HCT116 (cell line): ENCODE measurements around the gene RAB5A. TPM values are rescaled to one million over a fixed set of nuclear protein-coding genes. Genes with fewer than 3 reads are reported as not detected.

Experiments used
- ATAC-seq: fragments of 200-7000 bp; cut with Tn5 transposase; 2 replicates; pipeline ENCODE4 v1.9.1; 2020; ENCODE audit warnings: mild to moderate bottlenecking, moderate library complexity
- BruUV-seq: library from RNA; stranded (reverse); fragments of 400-500 nt; replicated peaks from 2 replicates; lab custom pipeline; 2021; lab: Mats Ljungman, UMichigan
- CTCF ChIA-PET: fragments of 300-600 bp; sonication (Branson Sonifier 250); formaldehyde crosslinking; loops from one replicate; lab custom pipeline; 2021; ENCODE audit warnings: antibody characterized with exemption; lab: Charles Lee
- POLR2A ChIA-PET: fragments of 300-600, 350-600 bp; sonication (Branson Sonifier 250); formaldehyde crosslinking; loops from one replicate; lab custom pipeline; 2021; ENCODE audit warnings: antibody characterized with exemption; lab: Charles Lee
- RAD21 ChIA-PET, 2 experiments: fragments of 300-600 bp; sonication (Branson Sonifier 250); formaldehyde crosslinking; loops; one replicate each; lab custom pipeline; 2023; ENCODE audit warnings: low total read pairs in 2 of 2; ENCODE audit not compliant: uncharacterized antibody in 2 of 2, unreplicated experiment in 2 of 2, low non-redundant PET in 1 of 2; lab: Charles Lee
- DNase-seq: peaks from one replicate; pipeline ENCODE4 v3.0.0-alpha.2; 2010; ENCODE audit warnings: low read depth, low spot score
- H2AFZ ChIP-seq: fragments of 200-600 bp; shearing (Covaris generic), sonication (generic); 2 replicates; pipeline ENCODE4 v1.6.1; 2017; ENCODE audit warnings: low read depth, mixed run types, mixed read lengths, antibody characterized with exemption, low read length; ENCODE audit not compliant: poor library complexity, severe bottlenecking
- H3K27ac ChIP-seq: 2 replicates; pipeline ENCODE4 v1.5.1; 2012; ENCODE audit warnings: low read depth, low read length
- H3K27me3 ChIP-seq: fragments of 200-600 bp; sonication (generic); 2 replicates; pipeline ENCODE4 v1.6.1; 2016; ENCODE audit warnings: mixed run types, low read length, mixed read lengths; ENCODE audit not compliant: insufficient read depth
- H3K36me3 ChIP-seq, 2 experiments: fragments of 200-500 bp in 1 of 2; fragments of 200-600 bp in 1 of 2; sonication (Bioruptor generic) in 1 of 2; sonication (generic) in 1 of 2; 2 replicates each; pipeline versions ENCODE4 v1.5.1 to v1.6.1; 2014 to 2016; ENCODE audit warnings: low read length in 2 of 2, inconsistent platforms in 1 of 2, mixed read lengths in 1 of 2, mixed run types in 1 of 2; ENCODE audit not compliant: insufficient read depth in 2 of 2, control insufficient read depth in 1 of 2
- H3K4me1 ChIP-seq, 2 experiments: fragments of 200-600 bp in 1 of 2; sonication (generic) in 1 of 2; 2 replicates each; pipeline versions ENCODE4 v1.5.1 to v1.6.1; 2012 to 2017; ENCODE audit warnings: low read length in 2 of 2, inconsistent platforms in 1 of 2, mild to moderate bottlenecking in 1 of 2, mixed read lengths in 1 of 2, mixed run types in 1 of 2, moderate library complexity in 1 of 2; ENCODE audit not compliant: insufficient read depth in 2 of 2, control insufficient read depth in 1 of 2
- H3K4me2 ChIP-seq: fragments of 200-600 bp; sonication (generic); 2 replicates; pipeline ENCODE4 v1.6.1; 2017; ENCODE audit warnings: mixed run types, low read length, mixed read lengths
- H3K4me3 ChIP-seq, 2 experiments: fragments of 200-600 bp in 1 of 2; sonication (generic) in 1 of 2; replicated peaks in 1 of 2; 2 replicates each; pipeline ENCODE4 v1.5.1; 2011 to 2016; ENCODE audit warnings: low read length in 2 of 2, control low read depth in 1 of 2, low read depth in 1 of 2, mild to moderate bottlenecking in 1 of 2, mixed read lengths in 1 of 2, mixed run types in 1 of 2
- H3K79me2 ChIP-seq: fragments of 200-600 bp; sonication (generic); 2 replicates; pipeline ENCODE4 v1.6.1; 2017; ENCODE audit warnings: mild to moderate bottlenecking, mixed run types, low read length, moderate library complexity, mixed read lengths; ENCODE audit not compliant: insufficient read depth
- H3K9ac ChIP-seq: fragments of 200-600 bp; sonication (generic); 2 replicates; pipeline ENCODE4 v1.6.1; 2016; ENCODE audit warnings: low read length, mixed read lengths
- H3K9me2 ChIP-seq: fragments of 200-600 bp; sonication (generic), shearing (Covaris generic); 2 replicates; pipeline ENCODE4 v1.6.1; 2017; ENCODE audit warnings: mixed run types, mild to moderate bottlenecking, moderate library complexity; ENCODE audit not compliant: insufficient read depth
- H3K9me3 ChIP-seq, 2 experiments: fragments of 200-500 bp in 1 of 2; fragments of 200-600 bp in 1 of 2; sonication (Bioruptor generic) in 1 of 2; sonication (generic) in 1 of 2; 2 replicates each; pipeline ENCODE4 v1.6.1; 2014 to 2017; ENCODE audit warnings: low read length in 2 of 2, mixed read lengths in 2 of 2, inconsistent platforms in 1 of 2, low read depth in 1 of 2, mild to moderate bottlenecking in 1 of 2, mixed run types in 1 of 2, moderate library complexity in 1 of 2; ENCODE audit not compliant: control insufficient read depth in 1 of 2, insufficient read depth in 1 of 2
- H4K20me1 ChIP-seq: fragments of 200-600 bp; sonication (generic), shearing (Covaris generic); 2 replicates; pipeline ENCODE4 v1.6.1; 2017; ENCODE audit warnings: mixed run types, mild to moderate bottlenecking, moderate library complexity; ENCODE audit not compliant: insufficient read depth
- ATF3 ChIP-seq: IDR thresholded peaks from 2 replicates; pipeline ENCODE4 v1.6.1; 2012
- CBX3 ChIP-seq: IDR thresholded peaks from 2 replicates; pipeline ENCODE4 v1.6.1; 2012; ENCODE audit warnings: low read depth
- CEBPB ChIP-seq: IDR thresholded peaks from 2 replicates; pipeline ENCODE4 v1.6.1; 2012; ENCODE audit warnings: low read depth
- CTCF ChIP-seq, 3 experiments: fragments of 200-600 bp in 1 of 3; sonication (generic) in 1 of 3; IDR thresholded peaks in 2 of 3; conservative IDR thresholded peaks in 1 of 3; 2 replicates each; pipeline ENCODE4 v1.5.1; 2012 to 2017; ENCODE audit warnings: low read depth in 2 of 3, low read length in 2 of 3, antibody characterized with exemption in 1 of 3, borderline replicate concordance in 1 of 3, control low read depth in 1 of 3, mild to moderate bottlenecking in 1 of 3, mixed read lengths in 1 of 3, mixed run types in 1 of 3, moderate library complexity in 1 of 3; ENCODE audit not compliant: insufficient read depth in 1 of 3
- FOSL1 ChIP-seq: IDR thresholded peaks from 2 replicates; pipeline ENCODE4 v1.6.1; 2012; ENCODE audit warnings: low read depth
- JUND ChIP-seq: IDR thresholded peaks from 2 replicates; pipeline ENCODE4 v1.6.1; 2012
- MAX ChIP-seq: IDR thresholded peaks from 2 replicates; pipeline ENCODE4 v1.6.1; 2012
- RAD21 ChIP-seq: IDR thresholded peaks from 2 replicates; pipeline ENCODE4 v1.6.1; 2012; ENCODE audit warnings: low read depth, mild to moderate bottlenecking
- SP1 ChIP-seq: IDR thresholded peaks from 2 replicates; pipeline ENCODE4 v1.6.1; 2012; ENCODE audit warnings: low read depth
- SRF ChIP-seq: IDR thresholded peaks from 2 replicates; pipeline ENCODE4 v1.6.1; 2012; ENCODE audit warnings: low read depth
- ZBTB33 ChIP-seq: IDR thresholded peaks from 2 replicates; pipeline ENCODE4 v1.6.1; 2011; ENCODE audit warnings: mild to moderate bottlenecking, low read length, moderate library complexity; ENCODE audit not compliant: insufficient replicate concordance; ENCODE audit errors: extremely low read depth
- ZNF274 ChIP-seq: fragments of 200-500 bp; sonication (Bioruptor generic); IDR thresholded peaks from 2 replicates; pipeline ENCODE4 v1.6.1; 2014; ENCODE audit warnings: mild to moderate bottlenecking, low read depth, low read length, inconsistent platforms
- intact Hi-C: fragments of 100-400 bp; cut with micrococcal nuclease; formaldehyde crosslinking; loops from 2 replicates; pipeline ENCODE4 v1.10.0; 2022
- total RNA-seq: library from RNA; stranded (reverse); gene quantifications from one replicate; pipeline ENCODE4 v1.2.1, GENCODE V29; 2021; ENCODE audit not compliant: unreplicated experiment

The RAB5A gene
- total RNA-seq, 1 experiment from 2014 or later, result 45.0 TPM

GRCh38 chr3:20007960-20008359 is 61.1 kb downstream of the RAB5A start:
- H3K27ac ChIP-seq, result no peak overlapping the region
- BruUV-seq, result no TSS peak
- H3K4me1 ChIP-seq, result no peaks in the 10 kb centered on the region
- H3K27me3 ChIP-seq, result no peaks in the 10 kb centered on the region
- H3K36me3 ChIP-seq, result no peaks in the 10 kb centered on the region; a peak in 1 of 4 replicates
- ChIA-PET RAD21 (no interaction called here), POLR2A (no interaction called here), CTCF (no interaction called here)
- TF ChIP-seq CTCF (IDR thresholded peaks at IDR 0.05 in 2 of 3, conservative IDR thresholded peaks at IDR 0.05 in 1 of 3; ENCODE audit: borderline replicate concordance in 1 of 3, insufficient read depth in 1 of 3, low read depth in 2 of 3, low read length in 2 of 3) (no peak), SP1 (no peak), SRF (no peak), RAD21 (no peak), CEBPB (no peak), ATF3 (no peak), ZNF274 (no peak), MAX (no peak), JUND (no peak), FOSL1 (no peak), ZBTB33 (no peak), CBX3 (no peak)
- H3K79me2 ChIP-seq, result no peaks in the 10 kb centered on the region
- H3K9ac ChIP-seq, result no peak overlapping the region
- H2AFZ ChIP-seq, result no peak overlapping the region
- ATAC-seq, result no peak
- no peak overlapping the region for H3K4me3 ChIP-seq
- intact Hi-C loops, result no loop called here
- no peak overlapping the region for H3K4me2 ChIP-seq
- H3K9me3 ChIP-seq, result no peaks in the 10 kb centered on the region
- no peak for DNase-seq
- H4K20me1 ChIP-seq, result no peaks in the 10 kb centered on the region
- no peaks in the 10 kb centered on the region for H3K9me2 ChIP-seq
